Daoy (cell line): ENCODE results near the gene CNOT2. TPM values are rescaled to one million over a fixed set of nuclear protein-coding genes. Genes with fewer than 3 reads are reported as not detected.
A peak's percentile ranks its signal among the peaks of the same experiment; 100 is the strongest.

Source experiments
- DNase-seq: peaks from one replicate; pipeline ENCODE4 v3.0.0-alpha.2; 2015; ENCODE audit warnings: low read depth
- total RNA-seq: library from RNA; depleted of rRNA; stranded (reverse); fragments of >200 nt; shearing (Covaris generic); gene quantifications from 2 replicates; pipeline ENCODE4 v1.2.3, GENCODE V29; 2014; rRNA removed

CNOT2 gene, protein sequence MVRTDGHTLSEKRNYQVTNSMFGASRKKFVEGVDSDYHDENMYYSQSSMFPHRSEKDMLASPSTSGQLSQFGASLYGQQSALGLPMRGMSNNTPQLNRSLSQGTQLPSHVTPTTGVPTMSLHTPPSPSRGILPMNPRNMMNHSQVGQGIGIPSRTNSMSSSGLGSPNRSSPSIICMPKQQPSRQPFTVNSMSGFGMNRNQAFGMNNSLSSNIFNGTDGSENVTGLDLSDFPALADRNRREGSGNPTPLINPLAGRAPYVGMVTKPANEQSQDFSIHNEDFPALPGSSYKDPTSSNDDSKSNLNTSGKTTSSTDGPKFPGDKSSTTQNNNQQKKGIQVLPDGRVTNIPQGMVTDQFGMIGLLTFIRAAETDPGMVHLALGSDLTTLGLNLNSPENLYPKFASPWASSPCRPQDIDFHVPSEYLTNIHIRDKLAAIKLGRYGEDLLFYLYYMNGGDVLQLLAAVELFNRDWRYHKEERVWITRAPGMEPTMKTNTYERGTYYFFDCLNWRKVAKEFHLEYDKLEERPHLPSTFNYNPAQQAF
- 141 and 143 TPM in 2 replicates for total RNA-seq

DNA sequence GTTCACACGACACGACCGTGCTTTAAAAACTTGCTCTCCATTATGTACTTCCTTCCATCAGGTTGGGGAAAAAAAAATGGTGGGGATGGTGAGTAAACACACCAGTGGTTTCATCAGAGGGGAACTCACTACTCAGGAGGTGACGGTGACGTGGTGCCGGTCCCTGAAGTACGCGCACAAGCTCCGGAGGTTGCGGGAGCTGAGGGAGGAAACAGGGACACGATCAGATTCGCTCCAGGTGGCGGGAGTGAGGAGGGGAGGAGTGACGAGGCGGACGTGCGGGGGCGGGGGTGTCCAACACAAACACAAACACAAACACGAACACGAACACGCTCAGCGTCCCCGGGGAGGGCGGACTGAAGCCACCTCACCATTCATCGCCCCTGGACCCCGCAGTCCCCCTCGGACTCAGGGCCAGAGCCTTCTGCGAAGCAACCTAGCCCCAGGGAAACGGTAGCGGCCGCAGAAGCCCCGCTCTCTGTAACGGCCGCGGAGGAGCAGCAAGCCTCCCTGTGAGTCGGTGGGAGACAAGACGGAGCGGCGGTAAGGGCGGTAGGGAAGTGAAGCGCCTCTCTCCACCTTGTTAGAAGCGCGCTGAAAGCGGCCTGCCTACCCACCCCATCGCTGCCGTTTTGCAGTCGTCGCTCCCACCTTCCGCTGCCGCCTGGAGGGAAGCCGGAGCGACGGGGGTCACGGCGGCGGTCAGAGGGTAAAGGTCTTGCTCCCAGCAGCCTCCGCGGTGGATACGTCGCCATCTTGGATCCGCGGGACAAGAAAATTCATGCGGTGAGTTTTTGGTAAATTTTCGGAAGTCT, at the start of gene CNOT2:
TSS of gene CNOT2 (plus strand) at position 739 of the 815 bp plus-strand sequence. CDS start 34,794 bp downstream, outside the sequence.
- peak; percentile 93 for DNase-seq

DNA sequence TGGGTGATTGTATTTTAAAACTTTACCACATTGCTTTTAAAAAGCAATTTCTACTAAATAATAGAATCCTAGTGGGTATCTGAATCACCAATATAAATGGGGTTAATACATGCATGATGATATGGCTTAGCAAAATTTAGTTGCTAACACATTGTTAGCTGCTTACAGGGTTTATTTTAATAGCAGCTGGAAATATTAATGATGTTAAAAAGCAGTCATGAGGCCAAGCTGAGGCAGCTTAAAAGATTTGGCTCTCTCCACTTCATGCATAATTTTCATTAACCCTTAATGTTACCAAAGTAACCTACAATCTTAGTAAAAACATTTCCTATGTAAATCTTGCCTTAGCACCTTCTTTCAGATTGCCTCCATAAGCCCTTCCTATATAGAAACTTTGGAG, 49.2 kb upstream of the CNOT2 start:
- DNase-seq, result no peak

DNA sequence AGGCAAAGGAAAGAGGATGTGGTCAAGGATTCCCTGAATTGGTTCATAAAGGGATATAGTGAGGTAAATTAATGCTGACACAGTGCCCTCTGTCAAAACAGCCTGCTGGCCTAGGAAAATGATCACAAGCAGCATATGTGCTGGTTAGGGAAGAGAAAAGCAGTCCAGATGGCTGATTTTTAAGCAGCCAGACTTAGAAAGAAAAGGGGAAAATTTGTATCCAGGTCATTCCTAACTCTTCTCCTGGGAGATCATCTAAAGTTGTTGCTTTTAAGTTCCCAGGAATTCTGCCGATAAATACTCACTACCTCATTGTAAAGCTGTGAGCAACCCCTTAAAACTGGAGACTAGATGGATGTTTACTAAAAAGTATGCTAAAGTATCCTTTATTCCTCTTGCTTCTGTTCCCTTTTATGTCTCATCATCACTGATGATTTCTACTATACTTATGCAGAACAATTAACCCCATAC, 46.4 kb upstream of the CNOT2 start:
- no peak for DNase-seq

DNA sequence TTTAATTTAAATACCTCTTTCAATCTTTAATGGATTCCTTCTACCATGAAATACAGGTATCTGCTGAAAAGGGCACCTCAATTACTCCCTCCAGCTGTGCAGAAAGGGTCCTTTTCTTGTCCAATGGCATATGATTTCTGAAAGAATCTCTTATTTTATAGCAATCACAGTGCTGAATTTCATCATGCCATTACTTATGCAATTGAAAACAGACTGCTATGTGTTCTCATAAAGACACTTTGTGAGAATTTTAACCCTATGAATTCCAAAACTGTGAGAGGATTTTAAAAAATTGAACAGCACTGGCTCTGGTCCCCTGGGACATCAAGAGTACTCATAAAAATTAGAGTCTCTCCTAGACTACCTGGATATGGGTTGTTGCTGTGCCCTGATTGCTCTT, 45.9 kb upstream of the CNOT2 start:
- DNase-seq, result no peak

DNA sequence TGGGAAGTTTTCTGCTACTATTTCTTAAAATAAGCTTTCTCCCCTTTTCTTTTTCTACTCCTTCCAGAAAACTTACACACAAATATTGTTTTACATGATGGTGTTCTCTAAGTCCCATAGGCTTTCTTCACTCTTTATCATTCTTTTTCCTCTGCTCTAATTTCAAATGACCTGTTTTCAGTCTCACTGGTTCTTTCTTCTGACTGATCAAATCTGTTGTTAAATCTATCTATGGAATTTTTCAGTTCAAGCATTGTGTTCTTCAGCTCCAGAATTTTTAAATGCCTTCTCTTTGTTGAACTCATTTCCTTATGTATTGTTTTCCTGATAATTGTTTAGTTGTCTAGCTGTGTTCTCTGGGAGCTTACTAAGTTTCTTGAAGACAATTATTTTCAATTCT, 29.5 kb upstream of the CNOT2 start:
- no peak for DNase-seq

DNA sequence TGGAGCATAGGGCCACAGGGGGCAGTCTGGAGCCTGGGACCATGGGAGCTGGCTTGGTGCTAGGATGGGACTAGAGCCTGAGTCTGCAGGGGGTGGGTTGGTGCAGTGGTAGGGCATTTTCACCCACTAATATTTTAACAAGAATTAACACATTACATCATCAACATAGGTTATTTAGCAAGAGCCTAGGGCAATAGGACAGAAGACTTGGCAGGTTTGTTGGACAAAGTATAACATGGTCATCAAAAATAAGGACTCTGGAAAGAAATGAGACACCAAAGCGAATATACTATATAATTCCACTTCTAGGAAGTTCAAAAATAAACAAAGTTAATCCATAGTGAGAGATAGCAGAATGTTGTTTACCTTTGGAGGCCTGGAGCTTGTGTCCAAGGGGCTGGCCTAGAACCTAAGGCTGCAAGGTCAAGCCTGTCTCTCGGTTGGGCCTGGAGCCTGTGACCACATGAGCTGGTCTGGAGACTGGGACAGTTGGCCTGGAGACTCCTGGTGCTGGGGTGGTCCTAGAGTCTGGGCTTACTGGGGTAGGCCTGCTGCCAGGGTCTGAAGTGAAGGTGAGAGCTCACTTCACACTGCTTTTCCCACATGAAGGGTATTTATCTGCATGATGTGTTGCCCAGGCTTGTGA, 28.1 kb upstream of the CNOT2 start:
- no peak for DNase-seq

DNA sequence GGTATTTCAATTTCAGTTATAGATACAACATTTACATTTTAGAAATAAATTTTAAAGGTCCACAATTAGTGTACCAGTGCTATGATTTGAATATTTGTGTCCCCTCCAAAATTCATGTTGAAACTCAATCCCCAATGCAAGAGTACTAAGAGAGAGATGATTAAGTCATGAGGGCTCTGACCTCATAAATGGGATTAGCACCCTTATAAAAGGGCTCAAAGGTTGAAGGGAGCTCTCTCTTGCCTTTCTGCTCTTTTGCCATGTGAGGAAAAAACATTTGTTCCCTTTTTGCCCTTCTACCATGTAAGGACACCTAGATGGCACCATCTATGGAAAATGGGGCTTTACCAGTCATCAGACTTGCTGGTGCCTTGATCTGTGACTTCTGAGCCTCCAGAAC, 25.8 kb upstream of the CNOT2 start:
- no peak for DNase-seq

DNA sequence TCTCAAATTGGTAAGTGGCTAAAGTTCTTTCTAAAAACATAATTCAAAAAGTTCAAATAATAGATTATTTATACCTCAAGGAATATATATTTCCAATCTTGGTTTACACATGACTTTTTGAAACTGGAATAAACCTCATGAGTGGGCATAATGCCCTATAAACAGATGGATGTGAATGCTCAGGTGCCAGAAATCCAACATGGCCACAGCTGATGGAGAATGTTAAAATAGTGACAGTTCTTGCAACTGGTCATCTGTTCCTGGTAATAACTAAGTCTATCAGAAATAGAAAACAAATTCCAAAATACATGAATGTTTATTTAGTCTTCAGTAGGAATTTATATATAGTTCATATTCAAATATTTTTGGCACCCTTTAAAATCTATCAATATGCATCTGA, 21.6 kb upstream of the CNOT2 start:
- DNase-seq, result no peak

DNA sequence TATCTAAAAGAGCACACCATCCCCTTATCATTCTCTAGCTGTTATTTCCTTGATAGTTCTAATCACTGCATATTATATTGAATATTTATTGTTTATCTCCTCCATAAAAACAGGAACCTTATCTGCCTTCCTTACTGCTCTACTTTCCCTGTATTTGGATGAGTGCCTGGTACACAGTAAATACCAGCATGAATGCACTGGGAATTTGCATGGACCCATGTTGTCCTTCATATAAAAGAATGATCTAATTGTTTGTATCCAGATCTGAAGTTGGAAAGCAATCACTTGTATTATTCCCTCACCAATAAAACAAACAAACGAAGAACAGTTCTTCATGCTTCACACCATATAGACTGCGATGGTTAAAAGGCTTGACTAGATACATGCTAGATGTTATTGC, 15.3 kb upstream of the CNOT2 start:
- DNase-seq, result no peak

DNA sequence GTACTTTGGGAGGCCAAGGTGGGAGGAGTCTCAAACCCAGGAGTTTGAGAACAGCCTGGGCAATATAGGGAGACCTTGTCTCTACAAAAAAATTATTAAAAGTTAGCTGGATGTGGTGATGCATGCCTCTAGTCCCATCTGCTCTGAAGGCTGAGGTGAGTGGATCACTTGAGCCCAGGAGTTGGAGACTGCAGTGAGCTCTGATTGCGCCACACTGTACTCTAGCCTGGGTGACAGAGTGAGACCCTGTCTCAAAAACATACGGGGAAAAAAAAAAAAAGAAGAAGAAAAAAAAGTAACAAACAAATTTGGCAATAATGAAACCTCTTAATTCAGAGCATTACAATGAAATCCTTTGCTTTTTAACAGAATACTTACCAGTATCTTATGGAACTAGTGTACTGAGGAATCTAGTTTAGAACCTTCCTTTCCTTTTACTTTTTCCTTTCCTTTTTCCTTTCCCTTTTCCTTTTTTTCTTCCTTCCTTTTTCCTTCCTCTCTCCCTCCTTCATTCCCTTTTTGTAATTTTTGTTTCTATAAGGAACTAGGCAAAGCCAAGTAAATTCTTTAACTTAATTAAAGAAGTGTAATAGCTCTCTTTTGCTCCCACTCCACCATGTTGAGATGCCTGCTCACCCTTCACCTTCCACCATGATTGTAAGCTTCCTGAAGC, 12.2 kb upstream of the CNOT2 start:
- no peak for DNase-seq

DNA sequence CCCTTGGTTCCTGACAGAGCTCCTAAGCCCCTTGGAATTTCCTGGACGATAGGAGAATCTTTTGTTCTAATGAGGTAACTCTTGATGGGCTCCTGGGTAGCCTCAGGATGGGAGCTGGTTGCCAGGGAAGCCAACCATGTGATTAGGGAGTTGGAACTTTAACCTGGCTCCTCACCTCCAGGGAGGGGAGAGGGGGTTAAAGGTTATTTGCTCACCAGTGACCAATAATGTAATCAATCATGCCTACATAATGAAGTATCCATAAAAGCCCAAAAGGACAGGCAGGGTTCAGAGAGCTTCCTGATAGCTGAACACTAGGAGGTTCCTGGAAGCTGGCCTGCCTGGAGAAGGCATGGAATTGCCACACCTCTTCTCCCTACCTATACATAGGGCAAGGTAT, 6.2 kb upstream of the CNOT2 start:
- DNase-seq, result no peak

DNA sequence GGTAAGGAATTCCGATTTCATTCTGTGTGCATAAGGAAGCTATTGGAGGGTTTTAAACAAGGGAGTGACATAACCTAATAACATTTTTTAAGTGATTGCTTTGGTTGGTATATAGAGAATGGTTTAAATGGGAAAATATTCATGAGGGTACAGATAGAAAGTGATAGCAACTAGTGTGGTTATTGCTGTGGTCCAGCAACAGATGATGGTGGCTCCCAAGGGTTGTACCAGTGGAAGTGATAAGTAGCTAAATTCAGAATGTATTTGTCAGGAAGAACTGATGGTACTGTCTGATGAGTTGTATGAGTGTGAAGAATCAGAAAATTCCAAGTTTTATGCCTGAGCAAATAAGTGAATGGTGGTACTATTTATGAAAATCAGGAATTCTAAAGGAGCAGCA, 2.6 kb upstream of the CNOT2 start:
- no peak for DNase-seq

DNA sequence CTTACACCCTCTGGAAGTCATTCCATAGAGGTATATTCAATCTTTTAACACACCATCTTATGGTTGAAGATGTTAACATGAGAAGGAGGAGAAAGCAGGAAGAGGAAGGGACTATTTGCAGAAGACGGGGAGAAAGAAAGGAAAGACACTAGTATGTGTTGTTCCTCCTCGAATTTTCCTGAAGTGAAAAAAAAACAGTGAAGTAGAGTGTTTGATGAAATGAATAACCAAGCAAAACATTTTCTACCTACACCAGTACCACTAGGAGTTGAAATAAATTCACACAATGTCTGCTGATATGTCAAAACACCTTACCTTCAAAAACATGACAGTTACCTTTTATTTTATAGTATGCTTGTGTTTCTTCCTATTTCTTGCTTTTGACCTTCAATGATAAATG, 1.4 kb upstream of the CNOT2 start:
- no peak for DNase-seq

DNA sequence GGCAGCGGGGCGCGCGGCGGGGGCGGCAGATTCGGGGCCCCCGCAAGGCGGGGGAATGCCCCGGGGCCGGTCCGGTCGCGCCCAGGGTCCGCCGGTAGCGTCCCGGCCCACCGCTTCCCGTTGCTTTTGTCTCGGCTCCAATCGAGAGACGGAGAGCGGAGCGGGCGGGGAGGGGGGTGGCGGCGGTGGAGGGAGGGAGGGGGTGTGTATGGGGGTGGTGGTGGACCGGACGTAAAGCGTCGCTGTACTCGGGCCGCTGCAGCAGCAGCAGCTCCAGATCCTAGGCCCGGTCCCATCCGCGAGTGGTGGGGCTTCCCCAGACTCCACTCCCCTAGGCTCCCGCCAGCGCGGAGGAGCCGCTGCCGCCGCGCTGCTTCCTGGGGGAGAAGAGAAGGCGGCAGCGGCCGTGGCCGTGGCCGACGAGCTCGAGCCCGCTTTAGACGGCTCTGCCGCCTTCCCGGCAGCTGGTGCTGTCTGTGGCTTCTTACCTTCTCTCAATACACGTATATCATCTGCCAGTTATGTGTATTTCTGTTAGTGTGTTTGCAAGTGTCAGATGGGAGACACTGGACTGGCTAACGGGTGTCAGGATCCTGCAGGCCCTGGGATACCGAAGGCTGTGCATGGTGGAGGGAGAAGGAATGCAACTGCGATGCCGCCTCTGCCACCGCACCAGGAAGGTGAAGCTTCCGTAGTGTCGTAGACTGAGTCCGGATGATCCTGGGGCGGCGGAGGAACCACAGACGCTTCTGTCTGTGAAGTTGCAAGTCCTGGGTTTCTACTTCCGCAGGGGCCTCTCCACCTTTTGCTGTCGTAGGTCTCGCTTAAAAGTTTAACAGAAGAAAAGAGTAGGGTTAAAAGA, 508 bp downstream of the CNOT2 start:
- DNase-seq, result peak; percentile 72

DNA sequence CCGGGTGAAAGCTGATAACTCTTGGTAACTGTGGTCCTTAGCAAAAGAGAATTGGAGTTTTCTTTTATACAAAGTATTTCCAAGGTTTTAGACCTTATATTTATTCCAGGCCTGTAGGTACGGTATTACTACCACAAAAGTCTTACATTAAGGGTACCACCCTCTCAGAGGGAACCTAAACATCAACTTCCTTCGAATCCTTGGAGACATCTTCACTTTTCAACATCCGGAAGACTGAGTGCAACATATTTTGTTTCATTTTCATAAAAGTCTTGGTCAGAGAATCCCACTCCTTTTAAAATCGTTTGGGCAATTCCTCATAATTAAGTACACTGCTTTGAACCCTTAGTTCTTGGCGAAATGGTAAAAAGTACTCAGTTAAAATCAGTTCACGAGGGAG, 1.2 kb downstream of the CNOT2 start:
- no peak for DNase-seq

DNA sequence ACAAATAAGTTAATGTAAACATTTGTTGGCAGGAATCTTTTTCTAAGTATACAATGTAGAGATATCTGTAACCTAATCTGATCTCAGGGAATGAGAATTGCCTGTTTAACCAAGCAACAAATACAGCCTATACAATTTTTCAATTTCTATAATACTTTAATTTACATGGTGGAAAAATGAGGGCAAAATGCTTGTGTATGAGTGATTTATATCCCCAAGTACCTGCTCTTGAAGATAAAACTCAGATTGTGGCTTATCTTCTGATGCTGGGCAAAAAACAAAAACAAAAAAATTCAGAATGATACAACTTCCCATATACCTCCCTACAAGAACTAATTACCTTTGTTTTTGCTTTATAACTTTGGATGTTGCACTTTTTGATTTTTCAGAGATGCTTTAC, 2.2 kb downstream of the CNOT2 start:
- no peak for DNase-seq

DNA sequence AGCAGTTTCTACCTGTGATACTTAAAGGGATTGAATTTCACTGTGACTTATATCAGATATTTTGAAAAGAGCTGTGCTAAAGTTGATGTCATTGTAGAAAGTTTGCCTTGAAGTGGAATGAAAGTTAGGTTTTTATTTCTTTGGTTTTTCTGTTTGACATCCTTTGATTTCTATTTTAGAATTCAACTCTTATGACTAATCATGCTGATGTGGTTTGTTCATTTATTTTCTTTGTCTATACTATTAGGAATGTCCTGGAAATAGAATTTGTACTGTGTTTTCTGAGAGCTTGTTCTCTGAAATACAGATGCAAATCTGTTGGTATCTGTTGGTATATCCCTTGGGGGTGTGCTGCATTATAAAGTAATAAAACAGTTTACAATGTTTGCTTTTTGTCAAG, 3.3 kb downstream of the CNOT2 start:
- DNase-seq, result no peak

DNA sequence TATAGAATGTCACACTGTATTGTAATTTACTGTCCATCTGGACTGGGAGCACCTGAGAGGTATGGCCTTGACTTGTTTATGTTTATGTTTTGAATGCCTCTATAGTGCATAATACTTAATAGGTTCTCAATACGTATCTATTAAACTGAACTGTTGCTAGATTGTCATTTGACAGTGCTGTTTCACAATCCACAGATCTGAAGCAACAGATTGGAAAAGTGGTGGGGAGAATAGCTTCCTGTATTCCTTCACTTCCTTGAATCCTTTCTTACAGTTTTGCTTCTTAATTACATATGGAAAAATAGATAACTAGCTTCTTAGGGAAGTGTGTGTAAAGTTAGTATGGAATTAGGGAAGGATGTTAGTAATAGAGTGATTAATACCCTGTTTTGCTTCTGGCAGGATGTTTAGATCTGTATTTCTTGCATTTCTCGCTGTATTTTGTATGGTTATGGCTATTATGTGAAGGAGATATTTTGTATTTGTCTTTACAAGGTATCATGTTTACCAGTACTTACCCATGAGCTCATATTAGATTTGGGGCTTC, 4.5 kb downstream of the CNOT2 start:
- DNase-seq, result no peak

DNA sequence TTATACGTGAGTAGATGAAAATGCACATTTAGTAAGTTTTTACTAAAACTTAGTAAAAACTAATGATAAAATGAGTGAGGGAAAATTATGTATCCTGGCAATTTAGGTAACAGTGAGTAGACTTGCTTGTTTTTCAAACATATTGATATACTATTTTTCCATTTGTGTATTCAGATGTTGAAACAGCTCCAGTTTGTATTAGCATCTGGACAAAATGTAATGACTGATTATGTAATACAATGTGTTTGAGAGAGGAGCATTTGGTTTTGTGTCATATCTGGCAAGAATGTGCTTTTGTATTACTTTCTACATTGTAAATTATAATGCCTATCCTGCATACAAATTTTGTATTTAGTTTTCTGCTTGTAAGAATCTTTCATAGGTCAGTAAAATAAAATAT, 5.6 kb downstream of the CNOT2 start:
- no peak for DNase-seq

DNA sequence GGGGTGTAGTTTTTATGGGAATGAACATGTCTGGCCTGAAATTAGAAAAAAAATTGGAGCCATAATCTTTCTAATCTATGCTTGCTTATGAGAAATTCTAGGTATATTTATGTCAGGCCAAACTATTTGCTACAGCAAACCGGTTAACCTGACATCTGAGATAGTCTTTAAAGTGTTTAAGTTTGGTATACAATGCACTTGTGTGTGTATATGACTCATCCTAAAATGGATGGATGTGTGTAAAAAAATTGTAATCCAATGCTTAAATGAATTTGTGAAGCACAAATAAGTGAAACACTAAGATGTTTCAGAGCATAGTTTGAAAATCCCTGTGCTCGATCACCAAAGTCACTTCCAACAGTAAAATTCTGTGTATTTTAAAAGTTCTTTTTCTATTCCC, 6.7 kb downstream of the CNOT2 start:
- no peak for DNase-seq
